ENCODE results near the gene TSPEAR. TPM values are rescaled to one million over a fixed set of nuclear protein-coding genes. Genes with fewer than 3 reads are reported as not detected.

The TSPEAR gene
- total and polyA plus RNA-seq, 2 of the 13 experiments (the other 11 are each of a cell fraction or from before 2014, with no cell fraction given) = 0.07 to 0.32 TPM

DNA sequence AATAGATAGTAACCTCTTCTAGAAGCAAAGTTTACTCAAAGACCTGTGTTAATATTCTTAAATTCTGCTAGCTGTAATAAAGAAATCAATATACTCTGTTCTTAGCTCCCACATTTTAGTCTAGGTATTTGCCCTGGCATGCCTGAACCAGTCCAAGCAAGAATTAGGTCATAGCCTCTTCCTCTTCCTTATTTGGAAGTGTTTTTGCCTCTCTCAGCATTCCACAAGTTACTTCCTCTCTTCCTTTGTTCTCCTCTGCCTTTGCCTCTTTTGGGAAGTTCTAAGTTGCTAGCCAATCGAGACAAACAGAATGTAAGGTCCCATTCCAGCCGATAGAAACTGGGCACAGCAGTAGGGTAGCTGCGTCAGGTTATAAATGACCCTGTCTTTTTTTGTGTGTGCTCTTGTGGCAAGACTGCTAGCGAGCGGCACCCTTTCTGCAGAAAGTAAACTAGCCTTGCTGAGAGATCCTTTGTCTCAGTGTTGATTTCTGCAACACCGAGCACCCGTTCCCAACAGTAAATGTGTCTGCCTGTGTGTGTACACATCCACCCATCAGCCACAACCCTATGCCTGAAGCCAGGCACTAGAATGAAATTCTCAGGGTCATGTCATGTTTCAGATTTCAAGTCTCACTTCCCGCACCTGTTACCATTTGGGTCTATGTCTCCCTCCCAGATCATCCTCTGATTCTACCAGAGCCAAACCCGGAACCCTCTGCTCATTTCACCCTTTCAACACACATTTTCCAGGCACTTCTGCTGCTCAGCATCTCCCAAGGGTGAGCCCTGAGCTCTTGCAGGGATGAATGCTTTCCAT is 218.6 kb downstream of the TSPEAR start:
- ChIA-PET CTCF (ENCODE audit: low intra/inter-chr PET ratio, low total read pairs) (no interaction called here), POLR2A (interaction anchor here (0.6 to 3.8 kb wide), 3 partner anchors 10 to 13 kb away, joined by 4 to 28 read pairs (median 5); no protein-coding TSS in a partner anchor)
- Histone ChIP-seq H3K4me2 (ENCODE audit: low read depth, low read length) (no peak overlapping the region), H3K27me3 (ENCODE audit: control insufficient read depth in 1 of 2, insufficient read depth in 2 of 2, low read length in 2 of 2) (no peaks in the 10 kb centered on the region), H2AFZ (ENCODE audit: low read length) (no peak overlapping the region), H3K79me2 (ENCODE audit: insufficient read depth, low read length) (peaks cover 14% of the 10 kb centered on the region), H3K27ac (ENCODE audit: extremely low read length, insufficient read depth, low read length) (peak overlapping the region; percentile 49), H3K9ac (ENCODE audit: insufficient read depth, low read depth, low read length) (no peak overlapping the region), H3K36me3 (replicated peaks in 1 of 2; ENCODE audit: control insufficient read depth in 1 of 2, insufficient read depth in 2 of 2, low read length in 2 of 2) (peaks cover 8 to 22% of the 10 kb centered on the region in 2 experiments; a peak in 4 of 5 replicates), H3K9me3 (ENCODE audit: low read length) (peaks cover 19% of the 10 kb centered on the region), H3K4me3 (replicated peaks in 1 of 3; ENCODE audit: insufficient read depth in 1 of 3, low read depth in 2 of 3, low read length in 3 of 3) (no peak overlapping the region), H4K20me1 (ENCODE audit: insufficient read depth, low read length) (no peaks in the 10 kb centered on the region), H3K4me1 (ENCODE audit: insufficient read depth, low read length) (peaks cover 40% of the 10 kb centered on the region)
- in situ Hi-C loops (cut with HindIII; ENCODE audit: extremely low pct_ligation_motif_present, low pct_unique_long_range_greater_than_20kb) (no loop called here), intact Hi-C loops (cut with micrococcal nuclease; ENCODE audit: unreplicated experiment) (no loop called here)
- BruUV-seq (replicated peaks) = no TSS peak
- no peak for ATAC-seq
- WGBS (ENCODE audit: low lambda C conversion rate) = 97% methylated on average over 9 of the region's 9 CpGs
- FAIRE-seq = no peak
- DNase-seq (ENCODE audit: low spot score) = no peak
- TF ChIP-seq HDAC6 (IDR thresholded peaks at IDR 0.05; ENCODE audit: low read depth, low read length) = no peak
- TF ChIP-seq POLR2AphosphoS5 (IDR thresholded peaks at IDR 0.05; ENCODE audit: low read depth, low read length) = 0 out of 2 replicates have a peak, but pooled peaks have one; percentile 6
- TF ChIP-seq SOX5 (CRISPR knock-in tag; IDR thresholded peaks at IDR 0.05; ENCODE audit: borderline replicate concordance) = 0 out of 2 replicates have a peak, but pooled peaks have one; percentile 11
- TF ChIP-seq ZNF121 (CRISPR knock-in tag; IDR thresholded peaks at IDR 0.05) = peak; percentile 26; the same call in 1 of the 2 replicates
- TF ChIP-seq MED1 (CRISPR knock-in tag; IDR thresholded peaks at IDR 0.05) = peak; percentile 28; the same call in 1 of the 2 replicates
- TF ChIP-seq, protein P1, sequence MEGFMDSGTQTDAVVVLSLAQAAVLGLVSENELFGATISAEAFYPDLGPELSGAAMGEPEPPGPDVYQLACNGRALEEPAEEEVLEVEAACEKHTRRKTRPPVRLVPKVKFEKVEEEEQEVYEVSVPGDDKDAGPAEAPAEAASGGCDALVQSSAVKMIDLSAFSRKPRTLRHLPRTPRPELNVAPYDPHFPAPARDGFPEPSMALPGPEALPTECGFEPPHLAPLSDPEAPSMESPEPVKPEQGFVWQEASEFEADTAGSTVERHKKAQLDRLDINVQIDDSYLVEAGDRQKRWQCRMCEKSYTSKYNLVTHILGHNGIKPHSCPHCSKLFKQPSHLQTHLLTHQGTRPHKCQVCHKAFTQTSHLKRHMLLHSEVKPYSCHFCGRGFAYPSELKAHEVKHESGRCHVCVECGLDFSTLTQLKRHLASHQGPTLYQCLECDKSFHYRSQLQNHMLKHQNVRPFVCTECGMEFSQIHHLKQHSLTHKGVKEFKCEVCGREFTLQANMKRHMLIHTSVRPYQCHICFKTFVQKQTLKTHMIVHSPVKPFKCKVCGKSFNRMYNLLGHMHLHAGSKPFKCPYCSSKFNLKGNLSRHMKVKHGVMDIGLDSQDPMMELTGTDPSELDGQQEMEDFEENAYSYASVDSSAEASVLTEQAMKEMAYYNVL (CRISPR knock-in tag; IDR thresholded peaks at IDR 0.05; ENCODE audit: borderline replicate concordance) = no peak
- no peak for TF ChIP-seq ZNF891 (CRISPR knock-in tag; IDR thresholded peaks at IDR 0.05)
- TF ChIP-seq ZNF562 (CRISPR knock-in tag; IDR thresholded peaks at IDR 0.05; ENCODE audit: borderline replicate concordance) = peak; percentile 96
- peak; percentile 7; the same call in 1 of the 2 replicates for TF ChIP-seq SRF (IDR thresholded peaks at IDR 0.05; ENCODE audit: low read depth, low read length)
- TF ChIP-seq TP53 (CRISPR knock-in tag; conservative IDR thresholded peaks at IDR 0.05) = peak; percentile 95
- TF ChIP-seq GABPA (IDR thresholded peaks at IDR 0.05; ENCODE audit: low read depth, low read length) = no peak
- TF ChIP-seq GABPA (CRISPR knock-in tag; IDR thresholded peaks at IDR 0.05; ENCODE audit: low read depth) = peak; percentile 23; the same call in 1 of the 2 replicates
- TF ChIP-seq ETV6 (CRISPR knock-in tag; conservative IDR thresholded peaks at IDR 0.05) = no peak
